Thyroid gland (tissue), 4 donors: ENCODE data around the gene AARSD1. TPM values are rescaled to one million over a fixed set of nuclear protein-coding genes. Genes with fewer than 3 reads are reported as not detected.
"Not testable (repeated sequence)": the region's sequence is repeated elsewhere in the genome, so short reads cannot be mapped to it uniquely, and the experiment has no call there.

Source experiments
- DNase-seq, 2 donors: peaks; one replicate each; pipeline ENCODE4 v3.0.0-alpha.2; 2019
- H3K27ac ChIP-seq, 3 donors: fragments of 200-600 bp; sonication (generic); 1 replicate in 2 of 3; 2 replicates in 1 of 3; pipeline ENCODE4 v1.5.1; 2016 to 2019; ENCODE audit warnings: mild to moderate bottlenecking in 1 of 3, moderate library complexity in 1 of 3
- H3K27me3 ChIP-seq: fragments of 200-600 bp; sonication (generic); one replicate; pipeline ENCODE4 v1.5.1; 2019
- H3K36me3 ChIP-seq, 2 donors: fragments of 200-600 bp; sonication (generic); one replicate each; pipeline ENCODE4 v1.5.1; 2016 to 2019
- H3K4me1 ChIP-seq, 2 donors: fragments of 200-600 bp; sonication (generic); one replicate each; pipeline ENCODE4 v1.5.1; 2017 to 2019
- H3K4me3 ChIP-seq, 3 donors: fragments of 200-600 bp; sonication (generic); replicated peaks in 1 of 3; 1 replicate in 2 of 3; 2 replicates in 1 of 3; pipeline ENCODE4 v1.5.1; 2016; ENCODE audit warnings: mild to moderate bottlenecking in 1 of 3
- H3K9me3 ChIP-seq: fragments of 200-600 bp; sonication (generic); one replicate; pipeline ENCODE4 v1.5.1; 2017
- CTCF ChIP-seq, 6 experiments: fragments of 200-600 bp in 3 of 6; fragments of 450-650 bp in 3 of 6; sonication (generic) in 3 of 6; IDR thresholded peaks; one replicate each; pipeline ENCODE4 v1.5.1; 2016 to 2019; ENCODE audit warnings: antibody characterized with exemption in 6 of 6, mild to moderate bottlenecking in 2 of 6, inconsistent platforms in 1 of 6, moderate library complexity in 1 of 6
- POLR2A ChIP-seq, 2 donors: fragments of 450-650 bp; IDR thresholded peaks; one replicate each; pipeline ENCODE4 v1.6.1; 2017; ENCODE audit warnings: antibody characterized with exemption in 2 of 2, mild to moderate bottlenecking in 2 of 2, moderate library complexity in 1 of 2
- WGBS, 2 donors: methylation state at CpG; one replicate each; pipeline ENCODE4 v1.1.5; 2017; 5-methylcytosine and 5-hydroxymethylcytosine counted together
- intact Hi-C: fragments of 100-400 bp; cut with DNase I; formaldehyde crosslinking; loops from one replicate; pipeline ENCODE4 v1.15.1; 2023
- total RNA-seq, 4 donors: library from RNA; depleted of rRNA; stranded (reverse); fragments of >200 nt; gene quantifications; one replicate each; pipeline ENCODE4 v1.2.3, GENCODE V29; 2016

The AARSD1 gene
- total RNA-seq, 4 donors from 2014 or later, result 25.6 to 37.9 (median 32.5) TPM

- 57 to 64% methylated on average over 5 of the region's 5 CpGs for WGBS, 2 donors
- no peaks in the 10 kb centered on the region for H3K27me3 ChIP-seq
- H3K4me1 ChIP-seq, result peaks cover 3 to 33% of the 10 kb centered on the region in 2 donors
- H3K4me3 ChIP-seq, result no peak overlapping the region
- H3K36me3 ChIP-seq, result no peaks in the 10 kb centered on the region
- DNase-seq, result no peak
- TF ChIP-seq CTCF (IDR thresholded peaks at IDR 0.05) (no peak), POLR2A (IDR thresholded peaks at IDR 0.05) (no peak)
- intact Hi-C loops, result no loop called here
- H3K9me3 ChIP-seq, result no peaks in the 10 kb centered on the region
- H3K27ac ChIP-seq, result no peak overlapping the region
Observed at GRCh38 chr17:42924891-42925290, 39.4 kb downstream of the AARSD1 start.

- DNase-seq, H3K27me3 ChIP-seq, intact Hi-C loops, H3K36me3 ChIP-seq, H3K4me3 ChIP-seq, H3K27ac ChIP-seq, H3K9me3 ChIP-seq: not testable (repeated sequence)
- H3K4me1 ChIP-seq, result peaks cover 0 to 35% of the 10 kb centered on the region in 2 donors
- 87 to 93% methylated on average over 7 of the region's 7 CpGs for WGBS, 2 donors
Observed at GRCh38 chr17:42923472-42923871, 40.8 kb downstream of the AARSD1 start.

- Histone ChIP-seq H3K27me3 (no peaks in the 10 kb centered on the region), H3K4me1 (peaks cover 0 to 33% of the 10 kb centered on the region in 2 donors), H3K27ac (no peak overlapping the region), H3K4me3 (no peak overlapping the region), H3K9me3 (no peaks in the 10 kb centered on the region), H3K36me3 (no peaks in the 10 kb centered on the region)
- no peak for TF ChIP-seq CTCF (IDR thresholded peaks at IDR 0.05)
- TF ChIP-seq POLR2A (IDR thresholded peaks at IDR 0.05), result no peak
- intact Hi-C loops, result no loop called here
- DNase-seq, result no peak
- WGBS, 2 donors, result 48 to 65% methylated on average over 7 of the region's 7 CpGs
Observed at GRCh38 chr17:42922294-42922693, 42.0 kb downstream of the AARSD1 start.

GRCh38 chr17:42920922-42921321 is 43.3 kb downstream of the AARSD1 start:
- peak overlapping the region in 1 of 3 donors; percentile 18 for H3K27ac ChIP-seq
- DNase-seq, result no peak
- 7 to 30% methylated on average over 3 of the region's 3 CpGs for WGBS, 2 donors

GRCh38 chr17:42920106-42920900 is 44.0 kb downstream of the AARSD1 start:
- H3K4me3 ChIP-seq, result no peak overlapping the region
- H3K36me3 ChIP-seq, result no peaks in the 10 kb centered on the region
- peaks cover 0 to 33% of the 10 kb centered on the region in 2 donors for H3K4me1 ChIP-seq
- TF ChIP-seq POLR2A (IDR thresholded peaks at IDR 0.05), result no peak
- TF ChIP-seq CTCF (IDR thresholded peaks at IDR 0.05), result no peak
- H3K27ac ChIP-seq, result no peak overlapping the region
- DNase-seq, result no peak
- WGBS, 2 donors, result 73 to 78% methylated on average over 10 of the region's 10 CpGs
- intact Hi-C loops, result no loop called here
- H3K9me3 ChIP-seq, result no peaks in the 10 kb centered on the region
- no peaks in the 10 kb centered on the region for H3K27me3 ChIP-seq

More at GRCh38 chr17:42920922-42921321, 43.3 kb downstream of the AARSD1 start:
- Histone ChIP-seq H3K27me3 (no peaks in the 10 kb centered on the region), H3K4me1 (peaks cover 0 to 33% of the 10 kb centered on the region in 2 donors), H3K36me3 (no peaks in the 10 kb centered on the region), H3K9me3 (no peaks in the 10 kb centered on the region), H3K4me3 (no peak overlapping the region)
- TF ChIP-seq POLR2A (IDR thresholded peaks at IDR 0.05), result no peak
- TF ChIP-seq CTCF (IDR thresholded peaks at IDR 0.05), result no peak
- intact Hi-C loops, result no loop called here

- H3K9me3 ChIP-seq, H3K36me3 ChIP-seq, H3K27me3 ChIP-seq, H3K4me3 ChIP-seq, DNase-seq, H3K27ac ChIP-seq, intact Hi-C loops: not testable (repeated sequence)
- peaks cover 0 to 33% of the 10 kb centered on the region in 2 donors for H3K4me1 ChIP-seq
- 80 to 84% methylated on average over 10 of the region's 10 CpGs for WGBS, 2 donors
Observed at GRCh38 chr17:42919522-42920077, 44.7 kb downstream of the AARSD1 start.
